Activated CD8-positive, alpha-beta memory T cell treated with anti-CD3 and anti-CD28 coated beads, Interleukin-2, amount 50 U/mL, for 24 hours (primary cell): ENCODE data around the gene CNOT6L.

Experiments
- DNase-seq: peaks from one replicate; pipeline ENCODE4 v3.0.0-alpha.2; 2020; ENCODE audit errors: extremely low read depth

The CNOT6L gene

GRCh38 chr4:77712675-77713074 lies 106.5 kb downstream of the CNOT6L start:
- DNase-seq, result no peak

- DNase-seq, result no peak
These were observed 107.7 kb downstream of the CNOT6L start for GRCh38 chr4:77711469-77711868.

DNA sequence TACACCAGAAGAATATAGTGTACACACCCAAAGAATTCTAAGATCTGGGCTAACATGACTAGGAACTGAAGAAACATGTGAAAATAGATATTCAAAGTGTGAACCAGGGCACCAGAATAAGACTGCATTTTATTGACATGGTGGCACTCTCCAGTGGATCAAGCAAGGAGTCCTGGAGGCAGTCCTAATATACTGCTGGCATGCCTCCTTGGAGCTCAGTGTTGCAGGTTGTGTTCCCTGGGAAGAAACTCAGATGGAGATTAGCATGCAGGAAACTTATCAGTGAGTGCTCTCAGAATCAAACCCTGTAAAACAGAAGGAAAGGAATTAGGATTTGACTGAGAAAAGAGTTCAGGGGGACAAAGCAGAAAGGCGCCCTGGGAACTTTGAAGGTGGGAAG lies 108.5 kb downstream of the CNOT6L start:
- DNase-seq, result no peak

GRCh38 chr4:77710059-77710458 lies 109.1 kb downstream of the CNOT6L start:
- DNase-seq, result no peak

DNA sequence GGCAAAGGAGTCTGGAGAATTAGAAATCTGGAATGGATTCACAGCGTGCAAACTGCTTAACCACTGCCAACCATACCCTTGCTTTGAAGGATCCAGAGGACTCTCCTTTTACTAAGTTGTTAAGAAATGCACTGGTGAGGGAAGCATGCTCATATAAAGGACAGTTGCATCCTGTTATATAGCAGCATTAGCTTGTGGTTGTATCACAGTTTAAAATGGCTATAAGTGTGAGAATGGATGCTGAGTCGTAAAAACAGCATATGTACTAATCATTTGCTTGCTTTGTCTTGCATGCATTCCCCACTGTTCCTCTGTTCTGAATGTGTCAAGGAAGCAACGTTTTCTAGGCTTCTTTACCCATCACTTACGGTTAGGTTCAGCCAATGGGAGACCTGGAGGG lies 112.5 kb downstream of the CNOT6L start:
- no peak for DNase-seq

DNA sequence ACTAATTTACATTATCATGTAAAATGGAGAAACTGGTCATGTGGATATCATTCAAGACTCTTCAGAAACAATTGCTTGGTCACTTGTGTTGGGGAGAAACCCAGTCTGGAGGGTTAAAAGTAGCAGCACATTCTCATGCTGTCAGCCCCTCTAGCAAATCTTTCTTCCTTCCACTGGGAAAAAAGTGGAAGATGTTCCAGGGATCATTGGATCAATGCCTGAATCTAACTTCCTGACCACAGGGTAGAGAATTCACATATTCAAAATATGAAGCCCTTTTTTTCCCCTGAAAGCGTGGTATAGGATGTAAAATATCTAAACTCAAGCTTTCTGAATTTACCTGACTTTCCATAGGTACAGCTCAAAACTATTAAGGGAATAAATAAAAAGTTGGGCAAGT lies 115.5 kb downstream of the CNOT6L start:
- no peak for DNase-seq

- DNase-seq, result no peak
These were observed 118.0 kb downstream of the CNOT6L start for GRCh38 chr4:77701121-77701520.

DNA sequence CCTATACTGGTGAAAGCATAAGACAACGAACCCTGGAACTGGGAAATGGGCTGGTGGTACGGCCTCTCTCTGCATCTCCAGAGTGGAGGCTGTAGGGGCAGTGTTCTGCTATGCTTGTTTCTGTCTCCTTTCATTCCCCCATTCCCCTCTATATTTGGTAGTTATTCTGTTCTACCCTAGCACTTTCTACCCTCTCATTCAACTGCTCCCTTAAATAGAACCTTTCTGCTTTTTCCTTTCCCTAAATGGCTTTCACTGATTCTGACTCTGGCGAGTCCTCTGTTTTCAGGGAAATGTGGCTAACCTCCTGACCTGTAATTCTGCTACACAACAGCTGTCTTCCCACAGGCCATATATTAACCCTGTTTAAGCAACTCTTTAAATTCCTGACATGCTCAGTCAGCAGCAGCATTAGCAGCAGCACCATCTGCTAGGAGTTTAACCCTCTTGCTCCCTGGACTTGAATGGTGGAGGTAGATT lies 119.4 kb downstream of the CNOT6L start:
- DNase-seq, result no peak

GRCh38 chr4:77697860-77698590 lies 121.1 kb downstream of the CNOT6L start:
- no peak for DNase-seq

DNA sequence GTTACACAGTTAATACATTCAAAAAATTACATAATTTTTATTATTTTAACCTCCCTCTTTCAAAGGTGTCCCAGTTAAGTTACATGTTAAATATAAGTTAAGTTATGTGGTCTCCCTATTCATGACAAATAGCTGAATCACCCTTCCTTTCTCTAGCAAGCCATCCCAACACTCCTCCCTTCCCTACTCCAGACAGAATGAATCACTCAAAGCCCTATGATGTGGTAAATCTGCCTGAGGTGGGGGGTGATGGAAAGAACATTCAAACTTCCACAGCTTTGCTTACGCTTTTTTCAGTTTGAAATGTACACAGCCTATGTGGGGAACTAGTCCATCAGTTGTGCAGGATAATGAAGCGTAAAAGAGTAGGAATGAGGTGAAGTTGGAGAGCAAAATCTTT lies 123.4 kb downstream of the CNOT6L start:
- DNase-seq, result no peak

DNA sequence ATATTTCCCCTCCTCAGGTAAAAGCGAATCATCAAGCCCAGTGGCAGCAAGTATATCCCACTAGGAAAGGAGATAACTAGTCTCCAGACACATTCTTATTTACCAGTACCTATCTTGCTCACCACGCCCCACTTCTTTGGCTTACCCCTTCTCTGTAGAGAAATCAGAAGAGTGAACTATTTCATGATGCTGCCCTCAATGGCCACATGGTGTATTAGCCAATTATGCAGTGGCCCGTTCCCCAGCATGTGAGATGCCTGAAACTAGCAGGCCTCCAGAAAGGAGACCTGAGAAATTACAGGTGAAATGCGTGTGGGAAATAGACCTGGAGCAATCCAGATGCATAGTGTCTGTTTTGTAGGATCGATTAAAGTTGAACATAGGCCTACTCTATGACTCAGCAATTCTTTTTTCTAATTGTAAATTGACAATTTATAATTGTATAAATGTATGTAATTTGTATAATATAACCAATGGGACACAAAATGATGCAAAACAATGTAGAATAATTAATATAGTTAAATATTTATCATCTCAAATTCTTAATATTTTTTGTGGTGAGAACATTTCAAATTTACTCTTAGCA lies 126.2 kb downstream of the CNOT6L start:
- DNase-seq, result no peak

GRCh38 chr4:77681792-77682191 lies 137.4 kb downstream of the CNOT6L start:
- no peak for DNase-seq

GRCh38 chr4:77676842-77677241 lies 142.3 kb downstream of the CNOT6L start:
- DNase-seq, result no peak

DNA sequence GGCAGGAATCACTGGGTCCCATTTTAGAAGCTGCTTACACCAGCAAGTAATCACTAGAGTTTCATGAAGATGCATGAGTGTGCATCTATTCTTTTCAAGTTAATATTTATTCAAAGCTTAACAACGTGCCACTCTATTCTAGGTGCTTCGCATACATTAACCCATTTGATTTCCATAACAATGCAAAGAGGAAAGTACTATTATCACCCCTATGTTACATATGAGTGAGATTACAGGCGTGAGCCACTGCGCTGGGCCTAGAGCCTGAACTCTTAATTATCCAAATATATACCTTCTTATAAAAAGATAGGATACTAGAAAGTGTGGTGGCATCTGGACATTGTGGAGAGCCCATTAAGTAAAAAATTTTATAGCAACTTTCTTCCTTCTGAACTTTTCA lies 148.1 kb downstream of the CNOT6L start:
- no peak for DNase-seq

DNA sequence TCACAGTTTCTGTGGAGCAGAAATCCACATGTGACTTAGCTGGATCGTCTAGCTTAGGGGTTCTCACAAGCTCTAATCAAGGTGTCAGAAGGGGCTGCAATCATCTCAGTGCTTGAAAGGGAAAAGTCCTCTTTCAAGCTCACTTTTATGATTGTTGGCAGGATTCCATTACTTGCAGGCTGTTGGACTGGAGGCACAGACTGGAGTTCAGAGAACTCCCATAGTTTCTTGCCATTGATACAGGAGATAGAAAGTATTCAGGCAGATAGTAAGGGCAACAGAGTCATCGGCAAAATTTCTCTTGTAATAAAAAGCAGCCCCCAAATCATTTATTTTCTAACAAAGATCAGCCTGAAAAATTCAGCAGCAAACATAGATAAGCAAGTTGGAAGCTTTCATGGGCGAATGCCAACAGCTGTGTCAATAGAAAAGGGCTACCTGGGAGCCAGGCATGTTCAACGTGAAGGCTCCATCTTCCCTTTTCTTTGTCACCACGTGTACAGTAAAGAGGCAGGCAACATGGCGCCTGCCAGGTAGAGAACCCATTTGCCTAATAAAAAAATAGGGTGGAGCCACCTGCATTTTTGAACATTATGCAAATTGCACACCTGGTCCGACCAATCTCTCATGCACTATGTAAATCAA lies 149.1 kb downstream of the CNOT6L start:
- DNase-seq, result no peak

- no peak for DNase-seq
These were observed 153.6 kb downstream of the CNOT6L start for GRCh38 chr4:77665381-77666069.
